ENCODE data around the gene SLC18A2. TPM values are rescaled to one million over a fixed set of nuclear protein-coding genes. Genes with fewer than 3 reads are reported as not detected.

Gene SLC18A2
- total and polyA plus RNA-seq, 2 of the 8 experiments (the other 6 are each of a cell fraction or from before 2014, with no cell fraction given) = 6.5 to 7.0 TPM

GRCh38 chr10:117222552-117222951 is 18.4 kb upstream of the SLC18A2 start (continued):
- TF ChIP-seq, protein P1, sequence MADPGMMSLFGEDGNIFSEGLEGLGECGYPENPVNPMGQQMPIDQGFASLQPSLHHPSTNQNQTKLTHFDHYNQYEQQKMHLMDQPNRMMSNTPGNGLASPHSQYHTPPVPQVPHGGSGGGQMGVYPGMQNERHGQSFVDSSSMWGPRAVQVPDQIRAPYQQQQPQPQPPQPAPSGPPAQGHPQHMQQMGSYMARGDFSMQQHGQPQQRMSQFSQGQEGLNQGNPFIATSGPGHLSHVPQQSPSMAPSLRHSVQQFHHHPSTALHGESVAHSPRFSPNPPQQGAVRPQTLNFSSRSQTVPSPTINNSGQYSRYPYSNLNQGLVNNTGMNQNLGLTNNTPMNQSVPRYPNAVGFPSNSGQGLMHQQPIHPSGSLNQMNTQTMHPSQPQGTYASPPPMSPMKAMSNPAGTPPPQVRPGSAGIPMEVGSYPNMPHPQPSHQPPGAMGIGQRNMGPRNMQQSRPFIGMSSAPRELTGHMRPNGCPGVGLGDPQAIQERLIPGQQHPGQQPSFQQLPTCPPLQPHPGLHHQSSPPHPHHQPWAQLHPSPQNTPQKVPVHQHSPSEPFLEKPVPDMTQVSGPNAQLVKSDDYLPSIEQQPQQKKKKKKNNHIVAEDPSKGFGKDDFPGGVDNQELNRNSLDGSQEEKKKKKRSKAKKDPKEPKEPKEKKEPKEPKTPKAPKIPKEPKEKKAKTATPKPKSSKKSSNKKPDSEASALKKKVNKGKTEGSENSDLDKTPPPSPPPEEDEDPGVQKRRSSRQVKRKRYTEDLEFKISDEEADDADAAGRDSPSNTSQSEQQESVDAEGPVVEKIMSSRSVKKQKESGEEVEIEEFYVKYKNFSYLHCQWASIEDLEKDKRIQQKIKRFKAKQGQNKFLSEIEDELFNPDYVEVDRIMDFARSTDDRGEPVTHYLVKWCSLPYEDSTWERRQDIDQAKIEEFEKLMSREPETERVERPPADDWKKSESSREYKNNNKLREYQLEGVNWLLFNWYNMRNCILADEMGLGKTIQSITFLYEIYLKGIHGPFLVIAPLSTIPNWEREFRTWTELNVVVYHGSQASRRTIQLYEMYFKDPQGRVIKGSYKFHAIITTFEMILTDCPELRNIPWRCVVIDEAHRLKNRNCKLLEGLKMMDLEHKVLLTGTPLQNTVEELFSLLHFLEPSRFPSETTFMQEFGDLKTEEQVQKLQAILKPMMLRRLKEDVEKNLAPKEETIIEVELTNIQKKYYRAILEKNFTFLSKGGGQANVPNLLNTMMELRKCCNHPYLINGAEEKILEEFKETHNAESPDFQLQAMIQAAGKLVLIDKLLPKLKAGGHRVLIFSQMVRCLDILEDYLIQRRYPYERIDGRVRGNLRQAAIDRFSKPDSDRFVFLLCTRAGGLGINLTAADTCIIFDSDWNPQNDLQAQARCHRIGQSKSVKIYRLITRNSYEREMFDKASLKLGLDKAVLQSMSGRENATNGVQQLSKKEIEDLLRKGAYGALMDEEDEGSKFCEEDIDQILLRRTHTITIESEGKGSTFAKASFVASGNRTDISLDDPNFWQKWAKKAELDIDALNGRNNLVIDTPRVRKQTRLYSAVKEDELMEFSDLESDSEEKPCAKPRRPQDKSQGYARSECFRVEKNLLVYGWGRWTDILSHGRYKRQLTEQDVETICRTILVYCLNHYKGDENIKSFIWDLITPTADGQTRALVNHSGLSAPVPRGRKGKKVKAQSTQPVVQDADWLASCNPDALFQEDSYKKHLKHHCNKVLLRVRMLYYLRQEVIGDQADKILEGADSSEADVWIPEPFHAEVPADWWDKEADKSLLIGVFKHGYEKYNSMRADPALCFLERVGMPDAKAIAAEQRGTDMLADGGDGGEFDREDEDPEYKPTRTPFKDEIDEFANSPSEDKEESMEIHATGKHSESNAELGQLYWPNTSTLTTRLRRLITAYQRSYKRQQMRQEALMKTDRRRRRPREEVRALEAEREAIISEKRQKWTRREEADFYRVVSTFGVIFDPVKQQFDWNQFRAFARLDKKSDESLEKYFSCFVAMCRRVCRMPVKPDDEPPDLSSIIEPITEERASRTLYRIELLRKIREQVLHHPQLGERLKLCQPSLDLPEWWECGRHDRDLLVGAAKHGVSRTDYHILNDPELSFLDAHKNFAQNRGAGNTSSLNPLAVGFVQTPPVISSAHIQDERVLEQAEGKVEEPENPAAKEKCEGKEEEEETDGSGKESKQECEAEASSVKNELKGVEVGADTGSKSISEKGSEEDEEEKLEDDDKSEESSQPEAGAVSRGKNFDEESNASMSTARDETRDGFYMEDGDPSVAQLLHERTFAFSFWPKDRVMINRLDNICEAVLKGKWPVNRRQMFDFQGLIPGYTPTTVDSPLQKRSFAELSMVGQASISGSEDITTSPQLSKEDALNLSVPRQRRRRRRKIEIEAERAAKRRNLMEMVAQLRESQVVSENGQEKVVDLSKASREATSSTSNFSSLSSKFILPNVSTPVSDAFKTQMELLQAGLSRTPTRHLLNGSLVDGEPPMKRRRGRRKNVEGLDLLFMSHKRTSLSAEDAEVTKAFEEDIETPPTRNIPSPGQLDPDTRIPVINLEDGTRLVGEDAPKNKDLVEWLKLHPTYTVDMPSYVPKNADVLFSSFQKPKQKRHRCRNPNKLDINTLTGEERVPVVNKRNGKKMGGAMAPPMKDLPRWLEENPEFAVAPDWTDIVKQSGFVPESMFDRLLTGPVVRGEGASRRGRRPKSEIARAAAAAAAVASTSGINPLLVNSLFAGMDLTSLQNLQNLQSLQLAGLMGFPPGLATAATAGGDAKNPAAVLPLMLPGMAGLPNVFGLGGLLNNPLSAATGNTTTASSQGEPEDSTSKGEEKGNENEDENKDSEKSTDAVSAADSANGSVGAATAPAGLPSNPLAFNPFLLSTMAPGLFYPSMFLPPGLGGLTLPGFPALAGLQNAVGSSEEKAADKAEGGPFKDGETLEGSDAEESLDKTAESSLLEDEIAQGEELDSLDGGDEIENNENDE (IDR thresholded peaks at IDR 0.05; ENCODE audit: insufficient replicate concordance, low read length) = no peak
